Kidney glomerular epithelial cell (primary cell): ENCODE measurements around the gene LOXL3.

Experiments used
- DNase-seq: peaks from one replicate; lab custom pipeline; 2025; lab: John Stamatoyannopoulos, UW

Gene LOXL3

GRCh38 chr2:74505448-74506246 lies 48.1 kb downstream of the LOXL3 start:
- DNase-seq = no peak

GRCh38 chr2:74504591-74504990 lies 49.2 kb downstream of the LOXL3 start:
- DNase-seq = no peak

GRCh38 chr2:74503506-74504475 lies 50.0 kb downstream of the LOXL3 start:
- DNase-seq = no peak

- DNase-seq = peak; percentile 17
Measured at GRCh38 chr2:74502720-74503505, 50.8 kb downstream of the LOXL3 start.

GRCh38 chr2:74502147-74502719 lies 51.5 kb downstream of the LOXL3 start:
- no peak for DNase-seq

GRCh38 chr2:74501335-74502071 lies 52.2 kb downstream of the LOXL3 start:
- no peak for DNase-seq

GRCh38 chr2:74500578-74500946 lies 53.2 kb downstream of the LOXL3 start:
- no peak for DNase-seq

GRCh38 chr2:74499940-74500577 lies 53.7 kb downstream of the LOXL3 start:
- DNase-seq = no peak

- no peak for DNase-seq
Measured at GRCh38 chr2:74499267-74499939, 54.3 kb downstream of the LOXL3 start, which contains the start of gene LBX2. Gene LBX2, minus strand, starts transcription at chr2:74499603. Its CDS starts 66 bp downstream, at chr2:74499537.

- DNase-seq = no peak
Measured at GRCh38 chr2:74498500-74499266, 55.1 kb downstream of the LOXL3 start.

- no peak for DNase-seq
Measured at GRCh38 chr2:74497777-74498499, 55.8 kb downstream of the LOXL3 start.

- no peak for DNase-seq
Measured at GRCh38 chr2:74496997-74497776, 56.6 kb downstream of the LOXL3 start.

- no peak for DNase-seq
Measured at GRCh38 chr2:74495440-74495839, 58.3 kb downstream of the LOXL3 start.

GRCh38 chr2:74493546-74493945 lies 60.2 kb downstream of the LOXL3 start:
- DNase-seq = no peak

- no peak for DNase-seq
Measured at GRCh38 chr2:74491648-74492544, 61.8 kb downstream of the LOXL3 start.

GRCh38 chr2:74489906-74490305 lies 63.8 kb downstream of the LOXL3 start:
- DNase-seq = no peak
